Skin of body (tissue), 2 donors: ENCODE results near the gene RNF114. TPM values are rescaled to one million over a fixed set of nuclear protein-coding genes. Genes with fewer than 3 reads are reported as not detected.
A peak's percentile ranks its signal among the peaks of the same experiment; 100 is the strongest.
"Not testable (repeated sequence)": the region's sequence is repeated elsewhere in the genome, so short reads cannot be mapped to it uniquely, and the experiment has no call there.

Source experiments
- DNase-seq: peaks from one replicate; lab custom pipeline; 2025; lab: John Stamatoyannopoulos, UW
- total RNA-seq: library from RNA; depleted of rRNA; stranded (reverse); fragments of >200 nt; gene quantifications from one replicate; pipeline ENCODE4 v1.2.3, GENCODE V29; 2014

RNF114 gene
- total RNA-seq = 36.4 TPM

GRCh38 chr20:49936153-49937026 is at the start of gene RNF114:
Gene RNF114 (plus strand): TSS chr20:49936397. CDS start chr20:49936413, 16 bp downstream.
- DNase-seq = peak; percentile 91

- DNase-seq = no peak
Measured at GRCh38 chr20:49886571-49887213, 49.5 kb upstream of the RNF114 start.

GRCh38 chr20:49887251-49888211 is 48.7 kb upstream of the RNF114 start:
- DNase-seq = peak; percentile 7

GRCh38 chr20:49888212-49889000 is 47.8 kb upstream of the RNF114 start:
- peak; percentile 46 for DNase-seq

- DNase-seq = no peak
Measured at GRCh38 chr20:49889001-49889934, 46.9 kb upstream of the RNF114 start.

- no peak for DNase-seq
Measured at GRCh38 chr20:49889935-49890333, 46.3 kb upstream of the RNF114 start.

- no peak for DNase-seq
Measured at GRCh38 chr20:49890471-49891361, 45.5 kb upstream of the RNF114 start.

- no peak for DNase-seq
Measured at GRCh38 chr20:49891476-49892110, 44.6 kb upstream of the RNF114 start.

- DNase-seq = no peak
Measured at GRCh38 chr20:49892260-49892659, 43.9 kb upstream of the RNF114 start.

GRCh38 chr20:49892817-49893216 is 43.4 kb upstream of the RNF114 start:
- no peak for DNase-seq

- DNase-seq = no peak
Measured at GRCh38 chr20:49893242-49894072, 42.7 kb upstream of the RNF114 start.

GRCh38 chr20:49894073-49894470 is 42.1 kb upstream of the RNF114 start:
- DNase-seq = no peak

GRCh38 chr20:49895474-49896093 is 40.6 kb upstream of the RNF114 start:
- DNase-seq = not testable (repeated sequence)

GRCh38 chr20:49896204-49896603 is 40.0 kb upstream of the RNF114 start:
- DNase-seq = no peak

- DNase-seq = no peak
Measured at GRCh38 chr20:49899541-49900383, 36.4 kb upstream of the RNF114 start.

GRCh38 chr20:49901588-49901987 is 34.6 kb upstream of the RNF114 start:
- DNase-seq = no peak
